Panc1 (cell line): ENCODE data around the gene NPLOC4.

Experiments used
- CTCF ChIP-seq: fragments of 450-650 bp; IDR thresholded peaks from 2 replicates; pipeline ENCODE4 v1.5.1; 2017; ENCODE audit warnings: mild to moderate bottlenecking
- POLR2AphosphoS5 ChIP-seq: IDR thresholded peaks from 2 replicates; pipeline ENCODE4 v1.6.1; 2012; ENCODE audit warnings: mild to moderate bottlenecking, low read depth, low read length, moderate library complexity
- REST ChIP-seq, 2 experiments: IDR thresholded peaks; 2 replicates each; pipeline ENCODE4 v1.6.1; 2011 to 2012; ENCODE audit warnings: low read depth in 2 of 2, control low read depth in 1 of 2, low read length in 1 of 2, mild to moderate bottlenecking in 1 of 2, moderate library complexity in 1 of 2; ENCODE audit not compliant: insufficient read depth in 1 of 2
- SIN3A ChIP-seq: IDR thresholded peaks from 2 replicates; pipeline ENCODE4 v1.6.1; 2012; ENCODE audit warnings: low read depth, mild to moderate bottlenecking, low read length, moderate library complexity, borderline replicate concordance; ENCODE audit not compliant: insufficient read depth

DNA sequence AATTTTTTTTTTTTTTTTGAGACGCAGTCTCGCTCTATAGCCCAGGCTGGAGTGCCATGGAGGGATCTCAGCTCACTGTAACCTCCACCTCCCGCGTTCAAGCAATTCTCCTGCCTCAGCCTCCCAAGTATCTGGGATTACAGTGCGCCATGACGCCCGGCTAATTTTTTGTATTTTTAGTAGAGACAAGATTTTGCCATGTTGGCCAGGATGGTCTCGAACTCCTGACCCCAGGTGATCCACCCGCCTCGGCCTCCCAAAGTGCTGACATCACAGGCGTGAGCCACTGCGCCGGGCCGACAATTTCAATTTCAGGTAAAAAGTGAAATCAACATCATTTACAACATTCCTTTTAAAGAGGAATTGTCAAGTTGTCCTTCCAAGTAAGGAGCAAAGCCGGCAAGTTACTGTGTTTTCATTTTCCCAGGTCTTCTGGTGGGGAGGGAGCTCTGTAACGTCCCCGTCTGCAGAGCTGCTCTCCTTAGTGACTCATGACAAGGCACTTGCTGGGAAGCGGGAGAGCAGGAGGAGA lies 873 bp downstream of the NPLOC4 start:
- no peak for TF ChIP-seq SIN3A
- TF ChIP-seq CTCF, result no peak
- TF ChIP-seq POLR2AphosphoS5, result no peak
- no peak for TF ChIP-seq REST (IDR thresholded peaks at IDR 0.05; ENCODE audit: insufficient read depth in 1 of 2, low read depth in 2 of 2, low read length in 1 of 2)
